NCI-H146 (cell line): Measurements from ENCODE around the gene DDX19B.
"Not testable (repeated sequence)": the region's sequence is repeated elsewhere in the genome, so short reads cannot be mapped to it uniquely, and the experiment has no call there.

Source experiments
- DNase-seq: peaks from one replicate; lab custom pipeline; 2025; lab: John Stamatoyannopoulos, UW

DDX19B gene

DNA sequence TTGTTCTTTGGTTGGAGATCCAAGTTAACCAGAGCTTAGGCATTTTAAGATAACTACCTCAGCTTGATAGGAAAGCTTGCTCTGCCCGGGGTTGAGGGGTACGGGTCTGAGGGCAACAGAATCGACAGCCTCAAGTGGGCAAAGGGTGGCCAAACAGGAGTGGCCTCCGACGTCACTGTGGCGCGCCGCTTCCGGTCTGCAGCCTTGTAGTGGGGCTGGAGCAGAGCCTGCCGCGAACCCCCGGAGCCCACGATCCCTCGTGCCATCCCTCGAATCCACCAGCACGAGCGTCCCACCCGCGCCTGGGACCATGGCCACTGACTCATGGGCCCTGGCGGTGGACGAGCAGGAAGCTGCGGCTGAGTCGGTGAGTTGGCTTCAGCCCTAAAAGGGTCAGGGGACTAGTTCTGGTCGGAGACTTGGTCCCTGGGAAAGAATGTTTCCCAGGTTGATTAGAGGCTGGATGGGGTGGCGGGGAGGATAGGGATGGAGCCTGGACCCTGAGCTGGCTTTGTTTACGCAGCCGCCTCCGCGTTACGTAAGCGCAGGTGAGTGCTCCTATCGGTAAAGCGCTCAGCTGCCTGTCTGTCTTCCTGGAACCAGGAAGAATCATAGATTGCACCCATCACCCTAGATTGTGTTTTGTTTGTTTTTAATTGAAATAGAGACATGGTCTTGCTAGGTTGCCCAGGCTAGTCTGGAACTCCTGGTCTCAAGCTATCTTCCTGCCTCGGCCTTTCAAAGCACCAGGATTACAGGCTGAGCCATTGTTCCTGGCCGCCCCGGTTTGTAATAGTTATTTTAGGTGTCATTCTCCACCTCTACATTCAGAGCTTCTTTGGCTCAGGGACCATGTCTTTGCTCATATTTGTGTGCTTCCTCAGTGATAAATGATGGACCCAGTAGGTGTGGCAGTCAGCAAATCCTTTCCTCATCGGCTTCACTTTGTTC lies at the start of gene DDX19B:
TSS of gene DDX19B (plus strand) at position 199 of the 951 bp plus-strand sequence. CDS start at position 311, 112 bp downstream.
- DNase-seq, result peak; percentile 76

DNA sequence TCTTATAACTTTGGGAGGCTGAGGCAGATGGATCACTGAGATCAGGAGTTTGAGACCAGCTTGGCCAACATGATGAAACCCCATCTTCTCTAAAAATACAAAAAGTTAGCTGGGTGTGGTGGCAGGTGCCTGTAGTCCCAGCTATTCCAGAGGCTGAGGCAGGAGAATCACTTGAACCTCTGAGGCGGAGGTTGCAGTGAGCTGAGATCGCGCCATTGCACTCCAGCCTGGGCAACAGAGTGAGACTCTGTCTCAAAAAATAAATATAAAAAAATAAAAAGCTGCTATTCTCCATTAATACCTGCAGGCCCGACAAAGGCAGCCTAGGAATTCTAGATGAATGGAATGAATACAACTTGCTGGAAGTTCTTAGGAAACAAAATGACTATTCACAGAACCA lies 49.3 kb upstream of the DDX19B start:
- not testable (repeated sequence) for DNase-seq

DNA sequence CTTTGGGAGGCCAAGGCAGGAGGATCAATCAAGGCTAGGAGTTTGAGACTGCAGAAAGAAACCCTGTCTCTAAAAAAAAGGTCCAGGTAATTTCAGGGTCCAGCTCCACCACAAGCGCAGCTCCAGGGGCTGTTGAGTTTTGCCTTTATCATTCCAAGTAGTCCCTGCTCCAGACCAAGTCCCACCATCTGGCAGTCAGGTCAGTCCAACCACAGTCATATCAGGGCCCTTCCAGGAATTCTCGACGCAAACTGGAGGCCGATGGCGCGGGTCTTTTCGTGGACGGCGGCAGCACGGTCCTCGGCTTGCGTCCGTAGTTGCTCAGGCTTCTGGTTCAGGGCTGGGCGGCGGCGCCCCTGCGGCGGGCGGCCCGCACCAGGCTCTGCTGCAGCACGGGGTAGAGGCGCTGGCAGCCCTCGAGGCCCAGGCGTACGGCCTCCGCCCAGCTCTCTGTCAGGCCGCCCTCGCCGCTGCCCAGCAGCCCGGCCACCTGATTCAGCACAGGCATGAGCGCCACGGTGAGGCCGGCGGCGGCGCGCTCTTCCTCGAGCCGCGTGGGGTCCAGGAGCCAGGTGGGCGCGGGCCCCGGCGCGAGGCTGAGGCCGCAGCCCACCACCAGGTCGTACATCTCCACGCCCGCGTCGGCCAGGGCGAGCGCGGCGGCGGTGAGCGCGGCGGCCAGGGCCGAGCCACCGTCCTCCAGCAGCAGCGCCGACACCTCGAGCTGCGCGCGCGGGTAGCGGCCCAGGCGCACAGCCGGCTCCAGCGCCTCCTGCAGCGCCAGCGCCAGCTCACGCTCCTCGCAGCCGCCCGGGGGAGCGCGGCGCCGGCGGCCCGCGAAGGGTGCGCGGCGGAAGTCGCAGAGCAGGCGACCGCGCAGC lies 48.0 kb upstream of the DDX19B start:
- DNase-seq, result peak; percentile 42

DNA sequence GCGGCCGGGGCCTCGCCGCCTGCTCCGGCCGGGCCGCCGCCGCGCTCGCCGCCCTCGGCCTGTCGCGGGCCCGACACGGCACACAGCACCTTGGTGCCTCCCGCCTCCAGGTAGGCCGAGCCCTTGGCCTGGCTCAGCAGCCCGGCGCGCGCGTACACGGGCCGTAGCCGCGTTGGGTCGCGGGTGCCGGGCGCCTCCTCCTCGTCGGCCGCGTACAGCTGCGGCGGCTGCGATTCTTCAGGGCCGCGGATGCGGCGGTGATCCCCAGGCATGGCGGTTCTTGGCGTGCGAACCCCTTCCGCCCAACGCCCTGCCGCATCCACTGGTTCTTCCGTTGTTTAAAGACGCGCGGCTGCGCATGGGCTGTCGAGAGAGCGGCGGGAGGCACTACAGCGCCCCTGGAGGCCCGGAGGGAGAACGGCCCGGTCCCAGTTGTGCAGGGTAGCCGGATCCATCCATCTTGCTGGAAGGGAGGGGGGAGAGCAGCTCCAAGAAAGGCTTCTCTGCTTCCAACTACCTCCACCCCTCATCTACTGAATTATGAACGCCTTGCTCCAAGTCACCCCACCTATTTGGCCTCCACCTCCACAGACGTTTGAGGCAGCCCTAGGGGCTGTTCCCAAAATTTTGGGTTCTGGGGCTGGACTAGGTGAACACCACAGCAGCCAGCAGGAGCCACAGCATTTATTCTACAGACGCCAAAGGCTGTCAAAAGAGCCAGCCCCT lies 47.2 kb upstream of the DDX19B start, which contains the start of gene EXOSC6:
TSS of gene EXOSC6 (minus strand) at position 312 of the 726 bp plus-strand sequence. CDS start at position 272, 40 bp downstream.
- peak; percentile 91 for DNase-seq

DNA sequence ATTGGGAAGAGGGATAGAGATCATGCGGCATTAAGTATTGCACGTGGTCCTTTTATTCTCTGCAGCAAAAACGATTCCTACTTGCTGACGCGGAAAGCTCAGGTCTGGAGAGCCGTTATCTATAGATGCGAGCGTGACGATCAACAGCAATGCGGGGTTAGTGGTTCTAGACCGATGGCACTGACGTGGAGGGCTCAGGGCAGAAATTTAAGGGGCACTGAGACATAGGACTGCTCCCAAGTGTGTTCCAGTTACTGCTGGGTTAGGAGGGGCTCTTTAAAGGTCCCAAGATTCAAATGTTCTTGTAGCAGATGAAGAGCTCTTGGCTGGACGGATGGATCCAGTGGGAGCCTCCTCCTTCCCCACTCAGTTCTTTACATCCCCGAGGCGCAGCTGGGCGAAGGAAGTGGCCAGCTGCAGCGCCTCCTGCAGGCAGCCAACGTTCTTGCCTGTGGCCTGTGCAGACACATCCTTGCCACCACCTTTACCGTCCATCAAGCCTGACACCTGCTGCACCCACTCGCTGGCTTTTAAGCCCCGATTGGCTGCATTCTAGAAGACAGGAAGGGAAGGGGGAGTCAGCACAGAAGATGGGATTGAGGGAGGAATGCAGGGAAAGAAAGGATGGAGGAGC lies 46.5 kb upstream of the DDX19B start:
- no peak for DNase-seq

DNA sequence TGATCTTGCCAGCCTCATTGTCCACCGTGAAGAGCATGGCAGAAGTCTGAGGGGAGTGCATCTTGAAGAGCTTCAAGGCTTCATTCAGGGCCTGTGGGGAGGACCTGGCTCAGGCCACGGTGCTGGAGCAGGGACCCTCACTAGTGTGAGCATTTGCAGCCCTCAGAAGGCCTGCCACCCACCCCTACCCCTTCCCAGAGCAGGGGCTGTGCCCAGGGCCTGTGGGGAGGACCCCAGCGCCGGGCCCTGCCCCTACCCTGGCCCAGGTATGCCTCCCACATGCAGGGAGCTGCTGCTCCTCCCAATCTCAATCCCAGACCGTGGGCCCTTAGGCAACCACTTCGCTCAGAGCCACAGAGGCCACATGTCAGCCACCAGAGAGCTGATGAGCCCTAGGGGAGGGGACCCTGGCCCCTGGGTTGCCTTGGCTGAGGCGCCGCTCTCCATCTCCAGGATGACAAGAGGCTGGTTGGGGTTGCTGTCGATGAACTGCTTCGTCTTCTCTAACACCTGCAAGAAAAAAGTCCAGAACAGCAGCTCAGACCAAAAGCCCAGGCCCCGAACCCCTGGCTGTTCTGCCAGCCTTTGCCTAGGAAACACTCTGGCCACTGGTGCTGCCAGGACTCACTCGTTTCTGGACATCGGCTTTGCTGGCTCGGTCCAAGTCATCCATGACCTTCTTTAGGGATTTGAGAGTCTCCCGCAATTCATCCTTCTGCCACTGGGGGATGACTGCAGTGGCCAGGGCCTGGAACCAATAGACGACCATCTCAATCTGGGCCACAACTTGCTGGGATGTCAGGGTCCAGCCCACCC lies 45.5 kb upstream of the DDX19B start:
- no peak for DNase-seq

DNA sequence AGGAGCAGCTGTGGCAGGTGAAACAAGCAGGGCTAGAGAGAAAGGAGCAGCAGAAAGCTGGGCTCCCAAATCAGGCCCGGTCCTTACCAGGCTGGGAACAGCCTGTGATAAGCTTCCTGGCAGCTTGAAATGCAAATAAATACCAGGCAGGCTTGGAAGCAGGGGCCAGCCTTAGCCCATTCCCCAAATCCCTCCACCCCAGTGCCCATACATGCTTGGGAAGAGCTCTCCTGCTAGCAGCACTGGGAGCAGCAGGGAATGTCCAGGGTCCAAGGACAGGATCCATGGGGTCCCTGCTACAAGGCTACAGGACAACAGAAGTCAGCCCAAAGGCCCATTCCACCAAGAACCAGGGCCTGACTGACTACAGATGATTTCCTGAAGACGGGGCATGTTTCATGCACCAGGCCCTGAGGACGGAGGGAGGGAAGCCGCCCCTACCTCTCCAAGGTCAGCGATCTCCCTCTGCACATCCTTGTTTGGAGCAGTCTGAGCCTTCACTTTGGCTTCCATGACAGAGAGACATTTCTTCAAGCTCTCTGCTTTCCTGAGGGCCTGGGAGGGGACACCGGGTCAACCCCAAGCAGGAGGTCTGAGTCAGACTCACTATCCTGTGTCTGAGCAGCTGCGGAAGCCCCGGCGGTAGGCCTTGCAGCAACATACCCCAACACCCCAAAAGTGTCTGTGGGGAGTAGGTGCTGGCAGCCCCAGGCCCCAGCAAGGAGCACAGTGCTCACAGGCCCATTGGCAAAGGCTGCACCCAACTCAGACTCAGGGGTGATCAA lies 44.6 kb upstream of the DDX19B start:
- no peak for DNase-seq

DNA sequence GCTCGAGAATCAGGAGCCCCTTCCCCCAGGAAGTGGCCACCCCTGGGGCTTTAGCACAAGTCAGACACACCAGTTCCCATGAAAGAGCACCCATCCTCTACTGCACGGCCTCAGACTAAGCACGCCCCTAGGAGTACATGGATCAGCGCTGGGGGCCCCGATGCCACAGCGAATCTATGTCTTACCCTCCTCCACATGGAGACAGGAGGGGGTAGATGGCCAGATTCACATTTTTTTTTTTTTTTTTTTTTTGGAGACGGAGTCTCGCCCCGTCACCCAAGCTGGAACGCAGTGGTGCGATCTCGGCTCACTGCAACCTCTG lies 44.1 kb upstream of the DDX19B start:
- DNase-seq, result no peak

DNA sequence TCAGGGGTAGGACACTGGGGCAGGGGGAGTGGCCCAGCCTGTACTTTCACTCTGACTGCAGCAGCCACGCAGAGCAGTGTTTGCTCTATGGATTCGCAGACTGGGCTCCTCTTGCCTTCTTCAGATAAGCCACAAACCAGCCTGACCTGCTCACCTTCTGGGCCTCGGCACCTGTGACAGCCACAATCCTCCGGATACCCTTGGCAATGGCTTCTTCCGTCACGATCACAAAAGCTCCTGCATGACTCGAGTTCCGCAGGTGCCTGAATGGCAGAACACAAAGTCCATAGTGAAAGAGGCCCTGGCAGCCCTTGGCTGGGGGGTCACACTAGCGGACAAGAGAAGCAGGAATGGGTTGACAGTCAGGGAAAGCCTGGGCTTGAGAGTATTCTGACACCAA lies 43.4 kb upstream of the DDX19B start:
- no peak for DNase-seq

DNA sequence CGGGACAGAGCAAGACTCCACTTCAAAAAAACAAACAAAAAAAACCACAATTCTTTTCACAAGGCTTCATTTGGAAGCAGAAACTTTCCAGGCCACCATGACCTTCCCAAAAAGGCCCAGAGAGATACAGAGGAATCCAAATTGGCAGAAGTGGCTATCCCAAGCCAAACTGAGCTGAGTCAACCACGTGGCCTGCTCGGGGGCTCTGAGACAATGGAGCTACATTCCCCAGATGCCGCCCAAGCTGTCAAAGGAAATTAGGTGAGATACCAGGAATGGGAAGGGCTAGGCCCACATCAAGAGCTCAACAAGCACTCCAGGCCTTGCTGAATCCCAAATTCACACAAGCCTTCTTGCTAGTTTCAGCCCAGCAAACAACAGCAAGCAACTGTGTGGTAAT lies 41.6 kb upstream of the DDX19B start:
- DNase-seq, result no peak

DNA sequence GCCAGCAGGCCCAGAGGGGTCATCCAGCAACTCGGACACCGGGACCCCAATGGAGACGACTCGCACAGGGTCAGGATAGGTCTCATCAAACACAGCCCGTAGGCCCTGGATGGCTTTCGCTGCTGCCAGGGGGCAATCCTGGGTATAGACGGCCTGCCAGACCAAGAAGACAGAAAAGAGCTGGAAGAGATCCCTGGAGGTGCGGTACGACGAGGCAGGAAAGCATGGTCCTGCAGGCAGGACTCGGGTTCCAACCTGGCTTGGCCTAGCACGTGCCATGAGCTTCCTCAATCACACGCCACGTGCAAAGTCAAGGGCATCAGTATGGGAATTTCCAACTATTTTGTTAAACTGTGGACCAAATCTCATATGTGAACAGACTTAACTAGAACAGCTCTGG lies 40.9 kb upstream of the DDX19B start:
- DNase-seq, result no peak

DNA sequence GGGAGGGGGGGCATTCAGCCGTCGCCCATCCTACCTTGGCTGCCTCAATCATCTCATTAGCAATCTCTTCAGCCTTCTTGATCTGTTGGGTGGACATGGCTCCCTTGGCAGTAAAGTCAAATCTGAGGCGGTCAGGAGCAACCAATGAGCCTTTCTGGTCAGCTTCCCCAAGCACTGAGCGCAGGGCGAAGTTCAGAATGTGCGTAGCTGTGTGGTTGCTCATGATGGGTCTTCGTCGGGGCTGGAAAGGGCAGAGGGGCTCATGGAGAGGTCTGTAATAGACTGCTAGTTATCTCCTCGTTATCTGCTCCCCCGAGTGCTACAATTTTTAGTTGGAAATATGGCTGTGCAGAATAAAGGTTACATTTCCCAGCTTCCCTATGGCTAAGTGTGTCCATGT lies 40.0 kb upstream of the DDX19B start:
- no peak for DNase-seq

DNA sequence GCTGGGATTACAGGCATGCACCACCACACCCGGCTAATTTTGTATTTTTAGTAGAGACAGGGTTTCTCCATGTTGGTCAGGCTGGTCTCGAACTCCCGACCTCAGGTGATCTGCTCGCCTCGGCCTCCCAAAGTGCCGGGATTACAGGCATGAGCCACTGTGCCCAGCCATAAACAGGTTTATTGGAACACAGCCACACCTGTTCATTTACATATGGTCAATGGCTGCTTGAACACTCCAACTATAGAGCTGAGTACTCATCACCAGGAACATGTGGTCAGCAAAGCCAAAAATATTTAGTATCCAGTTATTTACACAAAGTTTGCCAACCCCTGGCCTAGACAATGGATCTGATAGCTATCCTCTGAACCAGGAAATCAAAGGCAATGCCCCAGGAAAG lies 39.1 kb upstream of the DDX19B start:
- DNase-seq, result not testable (repeated sequence)

DNA sequence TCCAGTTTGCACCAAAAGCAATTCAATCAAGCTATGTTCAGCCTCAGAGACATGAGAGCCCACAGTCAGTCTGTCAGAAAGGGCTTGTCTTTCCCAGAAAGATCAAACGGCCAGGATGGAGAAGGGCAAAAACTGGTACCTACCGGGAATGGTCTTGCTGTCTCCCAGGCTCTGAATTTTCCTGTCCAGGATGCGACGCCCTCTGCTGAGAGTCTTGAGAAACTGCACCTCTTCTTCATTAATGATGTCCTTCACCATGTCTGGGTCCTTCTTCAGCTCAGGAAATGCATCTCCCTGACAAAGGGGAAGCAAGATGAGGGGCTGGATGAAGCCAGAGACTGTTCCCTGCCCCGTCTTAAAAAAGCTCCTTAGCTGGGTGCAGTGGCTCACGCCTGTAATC lies 31.5 kb upstream of the DDX19B start:
- peak; percentile 30 for DNase-seq

DNA sequence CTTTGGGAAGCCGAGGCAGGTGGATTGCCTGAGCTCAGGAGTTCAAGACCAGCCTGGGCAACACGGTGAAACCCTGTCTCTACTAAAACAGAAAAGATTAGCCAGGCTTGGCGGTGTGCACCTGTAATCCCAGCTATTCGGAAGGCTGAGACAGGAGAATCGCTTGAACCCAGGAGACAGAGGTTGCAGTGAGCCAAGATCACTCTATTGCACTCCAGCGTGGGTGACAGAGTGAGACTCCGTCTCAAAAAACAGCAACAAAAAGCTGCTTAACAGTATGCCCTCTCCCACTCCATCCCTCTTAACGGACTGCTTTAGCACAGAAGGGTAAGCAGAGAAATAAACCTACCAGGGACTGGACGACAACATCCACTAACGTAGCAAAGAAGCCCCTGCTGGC lies 31.1 kb upstream of the DDX19B start:
- DNase-seq, result not testable (repeated sequence)

DNA sequence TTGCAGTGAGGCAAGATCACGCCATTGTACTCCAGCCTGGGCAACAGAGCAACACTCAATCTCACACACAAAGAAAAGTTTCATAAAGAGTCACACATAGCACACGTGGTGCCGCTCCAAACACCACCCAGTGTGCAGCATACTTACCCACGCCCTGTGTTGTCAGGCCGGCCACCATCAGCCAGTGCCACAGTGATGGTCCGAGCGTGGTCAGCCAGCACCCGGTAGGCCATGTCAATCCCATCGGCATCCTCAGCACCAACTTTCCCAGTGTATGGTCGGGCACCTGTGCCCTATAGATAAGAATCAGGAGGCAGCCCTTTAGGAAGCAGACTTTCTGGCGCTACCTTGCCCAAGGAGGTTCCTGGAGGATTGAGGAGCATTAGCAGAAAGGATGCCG lies 29.5 kb upstream of the DDX19B start:
- DNase-seq, result no peak

DNA sequence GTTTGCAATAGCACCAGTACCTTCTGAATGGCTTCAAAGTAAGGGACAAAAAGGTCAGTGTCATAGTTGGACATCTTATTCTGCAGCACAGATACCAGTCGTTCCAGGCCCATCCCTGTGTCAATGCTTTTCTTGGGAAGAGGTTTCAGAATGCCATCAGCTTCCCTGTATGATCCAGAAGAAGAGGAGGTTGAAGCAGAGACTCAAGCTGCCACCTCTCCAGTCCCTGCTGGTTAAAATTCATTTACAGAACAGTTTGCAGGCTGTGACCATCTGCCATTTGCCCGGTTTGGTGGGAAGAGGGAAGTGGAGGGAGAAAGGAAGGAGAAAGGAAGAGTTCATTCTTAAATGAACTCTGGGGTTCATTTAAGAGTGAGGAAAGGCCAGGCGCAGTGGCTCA lies 28.8 kb upstream of the DDX19B start:
- no peak for DNase-seq

DNA sequence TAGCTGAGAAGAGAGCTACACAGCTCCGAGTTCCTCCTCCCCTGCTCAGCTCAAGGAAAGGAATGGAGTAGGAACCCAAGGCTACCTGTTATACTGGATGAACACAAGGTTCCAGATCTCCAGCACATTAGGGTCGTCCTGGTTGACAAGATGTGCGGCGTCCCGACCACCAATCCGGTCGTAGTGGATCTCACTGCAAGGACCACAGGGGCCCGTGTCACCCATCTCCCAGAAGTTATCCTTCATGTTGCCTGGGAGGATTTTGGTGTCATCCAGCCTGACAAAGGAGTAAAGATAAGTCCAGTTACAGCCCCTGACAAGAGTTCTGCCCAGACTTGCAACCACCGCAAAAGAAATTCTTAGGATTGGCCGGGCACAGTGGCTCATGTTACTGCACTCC lies 27.3 kb upstream of the DDX19B start:
- no peak for DNase-seq

DNA sequence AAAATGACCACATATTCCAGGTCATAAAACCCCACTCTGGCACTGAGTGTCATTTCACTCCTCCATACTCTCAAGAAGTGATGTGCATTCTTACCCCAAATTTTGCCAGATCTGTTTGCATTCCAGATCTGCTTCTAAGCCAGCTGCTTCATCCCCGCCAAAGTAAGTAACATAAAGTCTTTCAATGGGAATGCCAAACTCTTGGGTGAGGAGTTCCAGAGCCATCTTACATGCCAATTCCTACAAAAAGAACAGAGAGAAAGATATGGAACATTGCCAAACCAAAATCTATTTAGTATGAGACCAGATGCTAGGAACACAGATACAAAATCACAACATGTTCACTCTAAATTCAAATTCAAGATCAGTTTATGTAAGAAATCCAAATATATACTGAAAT lies 22.6 kb upstream of the DDX19B start:
- no peak for DNase-seq
